Stimulated activated CD8-positive, alpha-beta memory T cell treated with anti-CD3 and anti-CD28 coated beads, Interleukin-2, amount 100 ng/mL, for 1 hour (primary cell): ENCODE data around the gene FNBP1.

Source experiments
- DNase-seq, 2 donors: peaks; one replicate each; pipeline ENCODE4 v3.0.0-alpha.2; 2020; ENCODE audit warnings: low read depth in 2 of 2

FNBP1 gene

GRCh38 chr9:130042885-130043653, at the start of gene FNBP1:
TSS of gene FNBP1 (minus strand) at chr9:130043189. CDS start at chr9:130042975, 214 bp downstream.
- peak; percentile 55 to 70 for DNase-seq

GRCh38 chr9:130090915-130091314, 47.9 kb upstream of the FNBP1 start:
- DNase-seq = no peak

GRCh38 chr9:130089141-130089540, 46.2 kb upstream of the FNBP1 start:
- no peak for DNase-seq

DNA sequence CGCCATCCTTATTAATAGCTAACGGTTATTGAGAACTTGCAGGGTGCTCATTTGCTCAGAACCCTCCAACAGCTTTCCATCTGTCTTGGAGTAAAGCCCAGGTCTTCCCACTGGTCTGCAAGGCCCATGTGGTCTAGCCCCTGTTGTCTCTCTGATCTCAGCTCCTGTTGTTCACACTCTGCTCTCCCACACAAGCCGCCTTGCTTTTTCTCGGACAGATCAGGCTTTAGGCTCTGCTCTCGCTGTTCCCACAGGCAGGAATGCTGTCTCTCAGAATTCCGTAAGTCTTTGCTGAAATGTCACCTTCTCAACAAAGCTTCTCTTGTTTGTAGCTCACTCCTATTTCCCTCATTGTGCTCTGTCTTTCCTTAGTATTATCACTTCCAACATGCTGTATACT, 45.1 kb upstream of the FNBP1 start:
- DNase-seq = no peak

- no peak for DNase-seq
Measured at GRCh38 chr9:130084337-130084736, 41.3 kb upstream of the FNBP1 start.

GRCh38 chr9:130078547-130078946, 35.6 kb upstream of the FNBP1 start:
- no peak for DNase-seq

DNA sequence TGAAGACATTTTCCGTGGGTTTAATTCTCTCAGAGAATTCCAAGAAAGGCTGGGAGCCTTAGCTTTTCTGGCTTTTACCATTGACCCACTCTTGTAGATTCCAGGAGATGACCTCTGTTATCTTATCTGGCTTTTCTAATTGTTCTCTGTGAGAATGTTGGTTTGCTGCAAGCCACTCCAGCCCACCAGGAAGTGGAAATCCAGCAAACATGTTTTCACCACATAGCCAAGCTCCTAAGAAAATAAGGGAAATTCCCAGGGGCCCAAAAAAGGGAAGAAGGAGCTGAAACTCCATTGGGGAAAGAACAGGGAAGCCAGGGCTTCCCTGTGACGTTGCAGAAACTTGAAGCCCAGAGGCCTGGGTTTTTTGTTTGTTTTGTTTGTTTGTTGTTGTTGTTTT, 30.4 kb upstream of the FNBP1 start:
- no peak for DNase-seq

- DNase-seq = no peak
Measured at GRCh38 chr9:130072515-130073235, 29.7 kb upstream of the FNBP1 start.

DNA sequence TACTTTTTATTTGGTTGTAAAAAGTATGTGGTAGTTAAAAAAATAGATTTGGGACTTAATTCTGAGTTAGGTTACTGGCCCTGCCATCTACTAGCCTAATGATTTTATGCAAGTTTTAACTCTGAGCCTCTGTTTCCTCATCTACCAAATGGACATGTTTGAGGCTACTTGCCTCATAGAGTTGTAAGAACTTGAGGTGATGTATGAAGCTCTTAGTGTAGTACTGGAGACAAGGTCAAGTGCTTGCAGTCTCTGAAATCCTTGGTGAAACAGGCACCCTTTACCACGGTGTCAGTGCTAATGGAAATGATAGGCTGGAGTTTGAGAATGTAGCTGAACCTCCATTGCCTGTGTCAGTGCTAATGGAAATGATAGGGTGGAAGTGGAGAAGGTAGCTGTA, 26.1 kb upstream of the FNBP1 start:
- no peak for DNase-seq

DNA sequence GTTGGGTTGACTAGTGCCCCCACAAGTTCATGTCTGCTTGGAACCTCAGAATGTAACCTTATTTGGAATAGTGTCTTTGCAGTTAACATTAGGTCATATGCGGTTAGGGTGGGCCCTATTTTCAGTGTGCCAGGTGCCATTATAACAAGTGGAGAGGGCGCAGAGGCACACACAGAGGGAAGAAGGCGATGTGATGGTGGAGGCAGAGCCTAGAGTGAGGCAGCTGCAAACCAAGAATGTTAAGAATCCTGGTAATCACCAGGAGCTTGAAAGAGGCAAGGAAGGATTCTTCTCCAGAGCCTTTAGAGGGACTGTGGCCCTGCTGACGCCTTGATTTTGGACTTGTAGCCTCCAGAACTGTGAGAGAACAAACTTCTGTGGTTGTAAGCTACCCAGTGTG, 21.6 kb upstream of the FNBP1 start:
- no peak for DNase-seq

DNA sequence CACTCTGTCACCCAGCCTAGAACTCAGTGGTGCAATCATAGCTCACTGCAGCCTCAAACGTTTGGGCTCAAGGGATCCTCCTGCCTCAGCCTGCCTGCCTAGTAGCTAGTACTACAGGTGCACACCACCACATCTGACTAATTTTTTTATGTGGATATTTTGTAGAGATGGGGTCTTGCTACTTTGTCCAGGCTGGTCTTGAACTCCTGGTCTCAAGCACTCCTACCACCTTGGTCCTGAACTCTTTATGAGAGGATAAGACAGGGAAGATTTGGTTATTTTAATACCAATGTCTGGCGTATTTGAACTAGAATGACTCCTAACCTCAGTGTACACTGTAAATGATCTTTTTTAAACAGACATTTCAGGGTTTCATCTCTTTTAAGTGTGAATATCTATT, 19.8 kb upstream of the FNBP1 start:
- DNase-seq = no peak

- DNase-seq = no peak
Measured at GRCh38 chr9:130060296-130060695, 17.3 kb upstream of the FNBP1 start.

GRCh38 chr9:130058887-130059286, 15.9 kb upstream of the FNBP1 start:
- DNase-seq = no peak

DNA sequence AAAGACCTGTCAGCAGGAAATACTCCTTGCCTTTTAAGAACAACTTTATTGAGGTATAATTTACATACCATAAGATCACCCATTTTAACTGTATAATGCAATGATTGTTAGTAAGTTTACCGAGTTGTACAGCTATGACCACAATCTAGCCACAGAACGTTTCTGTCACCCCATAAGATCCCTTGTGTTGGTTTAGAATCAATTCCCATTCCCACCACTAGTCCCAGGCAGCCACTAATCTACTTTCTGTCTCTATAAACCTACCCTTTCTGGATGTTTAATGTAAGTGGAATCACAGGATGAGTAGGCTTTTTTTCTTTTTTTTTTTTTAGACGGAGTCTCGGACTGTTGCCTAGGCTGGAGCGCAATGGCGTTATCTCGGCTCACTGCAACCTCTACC, 15.2 kb upstream of the FNBP1 start:
- DNase-seq = no peak

DNA sequence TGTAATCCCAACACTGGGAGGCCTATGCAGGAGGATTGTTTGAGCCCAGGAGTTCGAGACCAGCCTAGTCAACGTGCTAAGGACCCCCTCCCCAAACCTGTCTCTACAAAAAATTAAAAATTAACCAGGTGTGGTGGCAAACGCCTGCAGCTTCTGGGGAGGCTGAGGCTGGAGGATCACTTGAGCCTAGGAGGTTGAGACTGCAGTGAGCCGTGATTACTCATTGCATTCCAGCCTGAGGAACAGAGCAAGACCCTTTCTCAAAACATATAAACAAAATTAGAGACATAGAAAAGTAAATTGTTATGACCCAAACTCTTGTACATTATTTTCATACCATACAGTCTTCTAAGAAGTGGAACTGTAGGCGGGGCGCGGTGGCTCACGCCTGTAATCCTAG, 11.8 kb upstream of the FNBP1 start:
- DNase-seq = no peak

- no peak for DNase-seq
Measured at GRCh38 chr9:130054325-130054786, 11.4 kb upstream of the FNBP1 start.

- DNase-seq = peak; percentile 45 to 63
Measured at GRCh38 chr9:130053504-130054324, 10.7 kb upstream of the FNBP1 start, which contains the start of gene GPR107. TSS of gene GPR107 (plus strand) at chr9:130053906. CDS start at chr9:130053933, 27 bp downstream.

DNA sequence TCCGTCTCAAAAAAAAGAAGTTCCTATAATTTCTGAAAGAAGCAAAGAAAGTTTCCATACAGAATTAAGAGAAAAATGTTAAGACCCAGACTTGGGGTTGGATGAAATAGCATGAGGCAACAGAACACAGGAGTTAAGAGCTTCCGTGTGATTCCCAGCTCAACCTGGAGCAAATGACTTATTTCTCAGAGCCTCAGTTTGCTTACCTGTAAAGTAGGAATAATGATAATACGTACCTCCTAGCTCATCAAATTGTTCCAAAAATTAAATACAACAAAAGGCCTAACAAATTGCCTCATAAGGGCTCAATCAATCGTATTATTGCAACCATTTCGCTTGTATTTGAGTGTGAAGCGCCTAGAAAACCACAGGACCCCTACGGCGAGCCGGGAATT, 10.1 kb upstream of the FNBP1 start:
- no peak for DNase-seq

GRCh38 chr9:130051855-130052254, 8.9 kb upstream of the FNBP1 start:
- no peak for DNase-seq

DNA sequence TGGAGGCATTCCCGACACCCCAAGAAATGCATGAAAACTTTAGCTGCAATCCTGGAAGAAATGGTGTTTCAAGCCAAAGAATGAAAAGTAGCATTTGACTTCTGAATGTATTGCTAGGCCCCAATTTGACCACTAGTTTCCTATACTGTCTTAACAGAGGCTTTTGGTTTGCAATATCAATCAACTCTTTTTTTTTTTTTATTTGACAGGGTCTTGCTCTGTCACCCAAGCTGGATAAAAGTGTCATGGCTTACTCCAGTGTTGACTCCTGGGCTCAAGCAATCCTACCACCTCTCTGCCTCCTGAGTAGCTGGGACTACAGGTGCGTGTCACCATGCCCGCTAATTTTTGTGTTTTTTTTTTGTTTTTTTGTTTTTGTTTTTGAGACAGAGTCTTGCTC, 7.5 kb upstream of the FNBP1 start:
- DNase-seq = no peak

- DNase-seq = no peak
Measured at GRCh38 chr9:130049431-130050210, 6.6 kb upstream of the FNBP1 start.
